GM23338 (cell line): ENCODE results near the gene EYA4. TPM values are rescaled to one million over a fixed set of nuclear protein-coding genes. Genes with fewer than 3 reads are reported as not detected.

Experiments
- ATAC-seq: fragments of 200-7000 bp; cut with Tn5 transposase; 3 replicates; pipeline ENCODE4 v1.9.1; 2020
- DNase-seq: peaks from one replicate; pipeline ENCODE4 v3.0.0-alpha.2; 2015; ENCODE audit warnings: low spot score
- H2AFZ ChIP-seq: fragments of 200-600 bp; sonication (generic); 2 replicates; pipeline ENCODE4 v1.8.0; 2016; ENCODE audit warnings: antibody characterized with exemption, mild to moderate bottlenecking, moderate library complexity
- H3F3A ChIP-seq: fragments of 200-600 bp; sonication (generic); replicated peaks from 2 replicates; pipeline ENCODE4 v1.8.0; 2017; ENCODE audit warnings: antibody characterized with exemption, mixed run types, low read depth
- H3K27ac ChIP-seq: fragments of 200-600 bp; sonication (generic); 2 replicates; pipeline ENCODE4 v1.6.1; 2016; ENCODE audit warnings: low read depth
- H3K27me3 ChIP-seq: fragments of 200-600 bp; sonication (generic); 2 replicates; pipeline ENCODE4 v1.8.0; 2016; ENCODE audit warnings: mild to moderate bottlenecking, mixed run types, moderate library complexity; ENCODE audit not compliant: insufficient read depth
- H3K36me3 ChIP-seq: fragments of 200-600 bp; sonication (generic); 2 replicates; pipeline ENCODE4 v1.8.0; 2016; ENCODE audit warnings: mild to moderate bottlenecking; ENCODE audit not compliant: insufficient read depth
- H3K4me1 ChIP-seq: fragments of 200-600 bp; sonication (generic); 2 replicates; pipeline ENCODE4 v1.8.0; 2016; ENCODE audit warnings: mild to moderate bottlenecking, moderate library complexity; ENCODE audit not compliant: insufficient read depth
- H3K4me2 ChIP-seq: fragments of 200-600 bp; sonication (generic); 2 replicates; pipeline ENCODE4 v1.7.1; 2017; ENCODE audit warnings: mixed run types
- H3K4me3 ChIP-seq: fragments of 200-600 bp; sonication (generic); 2 replicates; pipeline ENCODE4 v1.6.1; 2016; ENCODE audit warnings: mixed run types
- H3K79me2 ChIP-seq: fragments of 200-600 bp; sonication (generic); replicated peaks from 2 replicates; pipeline ENCODE4 v1.8.0; 2017; ENCODE audit warnings: mild to moderate bottlenecking; ENCODE audit not compliant: insufficient read depth
- H3K9me2 ChIP-seq: fragments of 200-600 bp; sonication (generic); 2 replicates; pipeline ENCODE4 v1.8.0; 2017; ENCODE audit not compliant: insufficient read depth
- H4K20me1 ChIP-seq: fragments of 200-600 bp; sonication (generic); replicated peaks from 2 replicates; pipeline ENCODE4 v1.8.0; 2017; ENCODE audit warnings: mild to moderate bottlenecking; ENCODE audit not compliant: insufficient read depth
- H3K27ac Mint-ChIP-seq: 2 replicates; pipeline ENCODE4 v1.8.0; 2020; ENCODE audit warnings: inconsistent platforms, mild to moderate bottlenecking, moderate library complexity, mixed read lengths
- H3K27me3 Mint-ChIP-seq: 3 replicates; pipeline ENCODE4 v1.8.0; 2022; ENCODE audit warnings: low read depth, mild to moderate bottlenecking, moderate library complexity, mixed read lengths, inconsistent platforms; ENCODE audit not compliant: insufficient read depth, poor library complexity
- H3K36me3 Mint-ChIP-seq: 3 replicates; pipeline ENCODE4 v1.8.0; 2021; ENCODE audit warnings: low read depth, mild to moderate bottlenecking, inconsistent platforms, moderate library complexity, mixed read lengths
- H3K4me1 Mint-ChIP-seq: 3 replicates; pipeline ENCODE4 v1.8.0; 2020; ENCODE audit warnings: mild to moderate bottlenecking, inconsistent platforms, mixed read lengths
- H3K4me3 Mint-ChIP-seq: 3 replicates; pipeline ENCODE4 v1.8.0; 2021; ENCODE audit warnings: moderate library complexity, mild to moderate bottlenecking, inconsistent platforms, mixed read lengths
- H3K9me3 Mint-ChIP-seq: 3 replicates; pipeline ENCODE4 v1.8.0; 2020; ENCODE audit warnings: moderate library complexity, mild to moderate bottlenecking, inconsistent platforms, mixed read lengths
- EZH2 ChIP-seq: fragments of 200-600 bp; sonication (generic); IDR thresholded peaks from one replicate; pipeline ENCODE4 v1.8.0; 2017; ENCODE audit warnings: antibody characterized with exemption, mild to moderate bottlenecking, low read depth; ENCODE audit not compliant: unreplicated experiment
- EZH2phosphoT487 ChIP-seq: fragments of 200-600 bp; sonication (generic); IDR thresholded peaks from one replicate; pipeline ENCODE4 v1.8.1; 2018; ENCODE audit warnings: antibody characterized with exemption; ENCODE audit not compliant: unreplicated experiment
- NANOG ChIP-seq: IDR thresholded peaks from 2 replicates; pipeline ENCODE4 v1.6.1; 2016; ENCODE audit warnings: antibody characterized with exemption, borderline replicate concordance
- POLR2AphosphoS5 ChIP-seq: IDR thresholded peaks from 2 replicates; pipeline ENCODE4 v1.6.1; 2016; ENCODE audit warnings: antibody characterized with exemption, low read depth
- STAT1 ChIP-seq: IDR thresholded peaks from one replicate; pipeline ENCODE4 v1.6.1; 2016; ENCODE audit warnings: antibody characterized with exemption; ENCODE audit not compliant: unreplicated experiment
- polyA plus RNA-seq: library from polyadenylated mRNA; unstranded; fragments of >200 nt; fragmentation: Nextera tagmentation; extraction: Ambion mirVana; gene quantifications from 2 replicates; pipeline ENCODE4 v1.2.1, GENCODE V29; 2016
- total RNA-seq: library from RNA; depleted of rRNA; stranded (reverse); fragments of >200 nt; shearing (Covaris generic); gene quantifications from 2 replicates; pipeline ENCODE4 v1.2.3, GENCODE V29; 2014
- TF ChIP-seq, protein P1 (sequence below): fragments of 250-450 bp; sonication (Bioruptor Pico); IDR thresholded peaks from 2 replicates; pipeline ENCODE4 v1.5.0; 2020; ENCODE audit warnings: mild to moderate bottlenecking, moderate library complexity
- TF ChIP-seq, protein P2 (sequence below): IDR thresholded peaks from 2 replicates; pipeline ENCODE4 v1.6.1; 2016; ENCODE audit warnings: antibody characterized with exemption
- TF ChIP-seq, protein P3 (sequence below), 2 experiments: fragments of 200-600 bp in 1 of 2; sonication (generic) in 1 of 2; conservative IDR thresholded peaks; 2 replicates each; pipeline versions ENCODE4 v1.5.1 to v1.6.1; 2016 to 2017; ENCODE audit warnings: antibody characterized with exemption in 2 of 2, low read depth in 2 of 2, mild to moderate bottlenecking in 2 of 2, moderate library complexity in 1 of 2
- TF ChIP-seq, protein P4 (sequence below): IDR thresholded peaks from one replicate; pipeline ENCODE4 v1.6.1; 2018; ENCODE audit warnings: antibody characterized with exemption; ENCODE audit not compliant: unreplicated experiment

Gene EYA4
- total and polyA plus RNA-seq, 2 experiments from 2014 or later: 0.05 to 0.21 TPM

DNA sequence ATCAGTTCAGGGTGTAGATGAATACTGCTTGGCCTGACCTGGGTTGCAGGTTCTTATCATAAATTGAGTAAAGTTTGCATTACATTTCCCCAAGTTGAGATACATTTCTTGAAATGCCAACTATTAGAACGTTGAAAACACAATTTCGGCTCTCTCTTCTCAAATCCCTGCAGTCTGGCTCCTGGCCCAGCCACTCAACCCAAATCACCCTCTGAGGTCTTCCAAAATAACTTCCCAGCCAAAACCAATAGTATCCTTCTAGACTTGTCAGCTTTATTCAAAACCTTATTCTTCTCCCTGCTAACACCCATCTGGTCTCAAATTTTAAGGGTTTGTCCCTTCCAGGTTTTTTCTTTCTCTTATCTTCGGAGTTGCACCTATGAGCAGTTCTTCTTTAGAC lies 263.6 kb downstream of the EYA4 start:
- Mint-ChIP-seq H3K27me3 (no peaks in the 10 kb centered on the region), H3K4me1 (peaks cover 6% of the 10 kb centered on the region), H3K27ac (peak overlapping the region; percentile 41; the same call in 1 of the 2 replicates), H3K9me3 (no peaks in the 10 kb centered on the region; the same call in 2 of the 3 replicates), H3K36me3 (no peaks in the 10 kb centered on the region), H3K4me3 (no peak overlapping the region)
- Histone ChIP-seq H3K79me2 (no peaks in the 10 kb centered on the region), H3K9me2 (0 out of 2 replicates have a peak, but pooled peaks cover 2% of the 10 kb centered on the region), H3K4me3 (no peak overlapping the region), H3K27ac (no peak overlapping the region), H3K4me2 (no peak overlapping the region), H4K20me1 (no peaks in the 10 kb centered on the region), H3K4me1 (no peaks in the 10 kb centered on the region), H2AFZ (no peak overlapping the region), H3F3A (no peaks in the 10 kb centered on the region), H3K27me3 (no peaks in the 10 kb centered on the region), H3K36me3 (no peaks in the 10 kb centered on the region)
- DNase-seq: no peak
- no peak for ATAC-seq
- TF ChIP-seq, protein P1, sequence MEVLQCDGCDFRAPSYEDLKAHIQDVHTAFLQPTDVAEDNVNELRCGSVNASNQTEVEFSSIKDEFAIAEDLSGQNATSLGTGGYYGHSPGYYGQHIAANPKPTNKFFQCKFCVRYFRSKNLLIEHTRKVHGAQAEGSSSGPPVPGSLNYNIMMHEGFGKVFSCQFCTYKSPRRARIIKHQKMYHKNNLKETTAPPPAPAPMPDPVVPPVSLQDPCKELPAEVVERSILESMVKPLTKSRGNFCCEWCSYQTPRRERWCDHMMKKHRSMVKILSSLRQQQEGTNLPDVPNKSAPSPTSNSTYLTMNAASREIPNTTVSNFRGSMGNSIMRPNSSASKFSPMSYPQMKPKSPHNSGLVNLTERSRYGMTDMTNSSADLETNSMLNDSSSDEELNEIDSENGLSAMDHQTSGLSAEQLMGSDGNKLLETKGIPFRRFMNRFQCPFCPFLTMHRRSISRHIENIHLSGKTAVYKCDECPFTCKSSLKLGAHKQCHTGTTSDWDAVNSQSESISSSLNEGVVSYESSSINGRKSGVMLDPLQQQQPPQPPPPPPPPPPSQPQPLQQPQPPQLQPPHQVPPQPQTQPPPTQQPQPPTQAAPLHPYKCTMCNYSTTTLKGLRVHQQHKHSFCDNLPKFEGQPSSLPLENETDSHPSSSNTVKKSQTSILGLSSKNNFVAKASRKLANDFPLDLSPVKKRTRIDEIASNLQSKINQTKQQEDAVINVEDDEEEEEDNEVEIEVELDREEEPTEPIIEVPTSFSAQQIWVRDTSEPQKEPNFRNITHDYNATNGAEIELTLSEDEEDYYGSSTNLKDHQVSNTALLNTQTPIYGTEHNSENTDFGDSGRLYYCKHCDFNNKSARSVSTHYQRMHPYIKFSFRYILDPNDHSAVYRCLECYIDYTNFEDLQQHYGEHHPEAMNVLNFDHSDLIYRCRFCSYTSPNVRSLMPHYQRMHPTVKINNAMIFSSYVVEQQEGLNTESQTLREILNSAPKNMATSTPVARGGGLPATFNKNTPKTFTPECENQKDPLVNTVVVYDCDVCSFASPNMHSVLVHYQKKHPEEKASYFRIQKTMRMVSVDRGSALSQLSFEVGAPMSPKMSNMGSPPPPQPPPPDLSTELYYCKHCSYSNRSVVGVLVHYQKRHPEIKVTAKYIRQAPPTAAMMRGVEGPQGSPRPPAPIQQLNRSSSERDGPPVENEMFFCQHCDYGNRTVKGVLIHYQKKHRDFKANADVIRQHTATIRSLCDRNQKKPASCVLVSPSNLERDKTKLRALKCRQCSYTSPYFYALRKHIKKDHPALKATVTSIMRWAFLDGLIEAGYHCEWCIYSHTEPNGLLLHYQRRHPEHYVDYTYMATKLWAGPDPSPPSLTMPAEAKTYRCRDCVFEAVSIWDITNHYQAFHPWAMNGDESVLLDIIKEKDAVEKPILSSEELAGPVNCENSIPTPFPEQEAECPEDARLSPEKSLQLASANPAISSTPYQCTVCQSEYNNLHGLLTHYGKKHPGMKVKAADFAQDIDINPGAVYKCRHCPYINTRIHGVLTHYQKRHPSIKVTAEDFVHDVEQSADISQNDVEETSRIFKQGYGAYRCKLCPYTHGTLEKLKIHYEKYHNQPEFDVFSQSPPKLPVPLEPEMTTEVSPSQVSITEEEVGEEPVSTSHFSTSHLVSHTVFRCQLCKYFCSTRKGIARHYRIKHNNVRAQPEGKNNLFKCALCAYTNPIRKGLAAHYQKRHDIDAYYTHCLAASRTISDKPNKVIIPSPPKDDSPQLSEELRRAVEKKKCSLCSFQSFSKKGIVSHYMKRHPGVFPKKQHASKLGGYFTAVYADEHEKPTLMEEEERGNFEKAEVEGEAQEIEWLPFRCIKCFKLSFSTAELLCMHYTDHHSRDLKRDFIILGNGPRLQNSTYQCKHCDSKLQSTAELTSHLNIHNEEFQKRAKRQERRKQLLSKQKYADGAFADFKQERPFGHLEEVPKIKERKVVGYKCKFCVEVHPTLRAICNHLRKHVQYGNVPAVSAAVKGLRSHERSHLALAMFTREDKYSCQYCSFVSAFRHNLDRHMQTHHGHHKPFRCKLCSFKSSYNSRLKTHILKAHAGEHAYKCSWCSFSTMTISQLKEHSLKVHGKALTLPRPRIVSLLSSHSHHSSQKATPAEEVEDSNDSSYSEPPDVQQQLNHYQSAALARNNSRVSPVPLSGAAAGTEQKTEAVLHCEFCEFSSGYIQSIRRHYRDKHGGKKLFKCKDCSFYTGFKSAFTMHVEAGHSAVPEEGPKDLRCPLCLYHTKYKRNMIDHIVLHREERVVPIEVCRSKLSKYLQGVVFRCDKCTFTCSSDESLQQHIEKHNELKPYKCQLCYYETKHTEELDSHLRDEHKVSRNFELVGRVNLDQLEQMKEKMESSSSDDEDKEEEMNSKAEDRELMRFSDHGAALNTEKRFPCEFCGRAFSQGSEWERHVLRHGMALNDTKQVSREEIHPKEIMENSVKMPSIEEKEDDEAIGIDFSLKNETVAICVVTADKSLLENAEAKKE (CRISPR knock-in tag): no peak
- TF ChIP-seq STAT1 (no peak), NANOG (no peak), EZH2phosphoT487 (no peak), POLR2AphosphoS5 (no peak), EZH2 (no peak)
- TF ChIP-seq, protein P2, sequence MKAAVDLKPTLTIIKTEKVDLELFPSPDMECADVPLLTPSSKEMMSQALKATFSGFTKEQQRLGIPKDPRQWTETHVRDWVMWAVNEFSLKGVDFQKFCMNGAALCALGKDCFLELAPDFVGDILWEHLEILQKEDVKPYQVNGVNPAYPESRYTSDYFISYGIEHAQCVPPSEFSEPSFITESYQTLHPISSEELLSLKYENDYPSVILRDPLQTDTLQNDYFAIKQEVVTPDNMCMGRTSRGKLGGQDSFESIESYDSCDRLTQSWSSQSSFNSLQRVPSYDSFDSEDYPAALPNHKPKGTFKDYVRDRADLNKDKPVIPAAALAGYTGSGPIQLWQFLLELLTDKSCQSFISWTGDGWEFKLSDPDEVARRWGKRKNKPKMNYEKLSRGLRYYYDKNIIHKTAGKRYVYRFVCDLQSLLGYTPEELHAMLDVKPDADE: no peak
- TF ChIP-seq, protein P3, sequence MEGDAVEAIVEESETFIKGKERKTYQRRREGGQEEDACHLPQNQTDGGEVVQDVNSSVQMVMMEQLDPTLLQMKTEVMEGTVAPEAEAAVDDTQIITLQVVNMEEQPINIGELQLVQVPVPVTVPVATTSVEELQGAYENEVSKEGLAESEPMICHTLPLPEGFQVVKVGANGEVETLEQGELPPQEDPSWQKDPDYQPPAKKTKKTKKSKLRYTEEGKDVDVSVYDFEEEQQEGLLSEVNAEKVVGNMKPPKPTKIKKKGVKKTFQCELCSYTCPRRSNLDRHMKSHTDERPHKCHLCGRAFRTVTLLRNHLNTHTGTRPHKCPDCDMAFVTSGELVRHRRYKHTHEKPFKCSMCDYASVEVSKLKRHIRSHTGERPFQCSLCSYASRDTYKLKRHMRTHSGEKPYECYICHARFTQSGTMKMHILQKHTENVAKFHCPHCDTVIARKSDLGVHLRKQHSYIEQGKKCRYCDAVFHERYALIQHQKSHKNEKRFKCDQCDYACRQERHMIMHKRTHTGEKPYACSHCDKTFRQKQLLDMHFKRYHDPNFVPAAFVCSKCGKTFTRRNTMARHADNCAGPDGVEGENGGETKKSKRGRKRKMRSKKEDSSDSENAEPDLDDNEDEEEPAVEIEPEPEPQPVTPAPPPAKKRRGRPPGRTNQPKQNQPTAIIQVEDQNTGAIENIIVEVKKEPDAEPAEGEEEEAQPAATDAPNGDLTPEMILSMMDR (conservative IDR thresholded peaks at IDR 0.05; ENCODE audit: low read depth in 2 of 2): no peak
- TF ChIP-seq, protein P4, sequence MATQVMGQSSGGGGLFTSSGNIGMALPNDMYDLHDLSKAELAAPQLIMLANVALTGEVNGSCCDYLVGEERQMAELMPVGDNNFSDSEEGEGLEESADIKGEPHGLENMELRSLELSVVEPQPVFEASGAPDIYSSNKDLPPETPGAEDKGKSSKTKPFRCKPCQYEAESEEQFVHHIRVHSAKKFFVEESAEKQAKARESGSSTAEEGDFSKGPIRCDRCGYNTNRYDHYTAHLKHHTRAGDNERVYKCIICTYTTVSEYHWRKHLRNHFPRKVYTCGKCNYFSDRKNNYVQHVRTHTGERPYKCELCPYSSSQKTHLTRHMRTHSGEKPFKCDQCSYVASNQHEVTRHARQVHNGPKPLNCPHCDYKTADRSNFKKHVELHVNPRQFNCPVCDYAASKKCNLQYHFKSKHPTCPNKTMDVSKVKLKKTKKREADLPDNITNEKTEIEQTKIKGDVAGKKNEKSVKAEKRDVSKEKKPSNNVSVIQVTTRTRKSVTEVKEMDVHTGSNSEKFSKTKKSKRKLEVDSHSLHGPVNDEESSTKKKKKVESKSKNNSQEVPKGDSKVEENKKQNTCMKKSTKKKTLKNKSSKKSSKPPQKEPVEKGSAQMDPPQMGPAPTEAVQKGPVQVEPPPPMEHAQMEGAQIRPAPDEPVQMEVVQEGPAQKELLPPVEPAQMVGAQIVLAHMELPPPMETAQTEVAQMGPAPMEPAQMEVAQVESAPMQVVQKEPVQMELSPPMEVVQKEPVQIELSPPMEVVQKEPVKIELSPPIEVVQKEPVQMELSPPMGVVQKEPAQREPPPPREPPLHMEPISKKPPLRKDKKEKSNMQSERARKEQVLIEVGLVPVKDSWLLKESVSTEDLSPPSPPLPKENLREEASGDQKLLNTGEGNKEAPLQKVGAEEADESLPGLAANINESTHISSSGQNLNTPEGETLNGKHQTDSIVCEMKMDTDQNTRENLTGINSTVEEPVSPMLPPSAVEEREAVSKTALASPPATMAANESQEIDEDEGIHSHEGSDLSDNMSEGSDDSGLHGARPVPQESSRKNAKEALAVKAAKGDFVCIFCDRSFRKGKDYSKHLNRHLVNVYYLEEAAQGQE: no peak
